SK-N-SH treated with all-trans-retinoic acid at 6 μM for 48 hours (cell line): ENCODE measurements around the gene MT1X.

Source experiments
- ATAC-seq: fragments of 200-7000 bp; cut with Tn5 transposase; 3 replicates; pipeline ENCODE4 v1.9.1; 2020; ENCODE audit warnings: mild to moderate bottlenecking, moderate library complexity
- ARNTL ChIP-seq: fragments of 450-650 bp; formaldehyde crosslinking; IDR thresholded peaks from 2 replicates; pipeline ENCODE4 v1.5.0; 2020; ENCODE audit warnings: low read depth, mild to moderate bottlenecking, moderate library complexity, borderline replicate concordance
- BACH2 ChIP-seq: fragments of 250-450 bp; sonication (Bioruptor Pico); IDR thresholded peaks from 2 replicates; pipeline ENCODE4 v1.9.0; 2021; ENCODE audit warnings: mild to moderate bottlenecking, borderline replicate concordance
- CSDC2 ChIP-seq: fragments of 250-450 bp; sonication (Bioruptor Pico); IDR thresholded peaks from 2 replicates; pipeline ENCODE4 v1.5.0; 2020; ENCODE audit warnings: mild to moderate bottlenecking, moderate library complexity
- CSRNP3 ChIP-seq: fragments of 250-450 bp; sonication (Bioruptor Pico); IDR thresholded peaks from 2 replicates; pipeline ENCODE4 v1.5.1; 2021; ENCODE audit warnings: mild to moderate bottlenecking, moderate library complexity
- GLIS3 ChIP-seq: fragments of 250-450 bp; sonication (Bioruptor Pico); IDR thresholded peaks from 2 replicates; pipeline ENCODE4 v1.5.0; 2020; ENCODE audit warnings: mild to moderate bottlenecking, moderate library complexity
- ISL1 ChIP-seq: fragments of 250-450 bp; sonication (Bioruptor Pico); IDR thresholded peaks from 2 replicates; pipeline ENCODE4 v2.1.2; 2022; ENCODE audit warnings: mild to moderate bottlenecking, moderate library complexity
- PATZ1 ChIP-seq: fragments of 250-450 bp; sonication (Bioruptor Pico); IDR thresholded peaks from 2 replicates; pipeline ENCODE4 v1.8.0; 2020; ENCODE audit warnings: mild to moderate bottlenecking, moderate library complexity, borderline replicate concordance
- POU6F1 ChIP-seq: fragments of 250-450 bp; sonication (Bioruptor Pico); IDR thresholded peaks from 2 replicates; pipeline ENCODE4 v1.8.0; 2021; ENCODE audit warnings: low read depth, mild to moderate bottlenecking, moderate library complexity, borderline replicate concordance
- PPARA ChIP-seq: fragments of 250-450 bp; sonication (Bioruptor Pico); IDR thresholded peaks from 2 replicates; pipeline ENCODE4 v1.5.0; 2020; ENCODE audit warnings: mild to moderate bottlenecking, borderline replicate concordance
- RARB ChIP-seq: fragments of 250-450 bp; sonication (Bioruptor Pico); IDR thresholded peaks from 2 replicates; pipeline ENCODE4 v1.8.0; 2021; ENCODE audit warnings: mild to moderate bottlenecking, moderate library complexity
- TCF4 ChIP-seq: fragments of 250-450 bp; sonication (Bioruptor Pico); IDR thresholded peaks from 2 replicates; pipeline ENCODE4 v1.8.0; 2021; ENCODE audit warnings: mild to moderate bottlenecking, moderate library complexity, borderline replicate concordance
- TOX ChIP-seq: fragments of 250-450 bp; sonication (Bioruptor Pico); IDR thresholded peaks from 2 replicates; pipeline ENCODE4 v1.8.0; 2021; ENCODE audit warnings: mild to moderate bottlenecking, moderate library complexity, borderline replicate concordance
- TSHZ2 ChIP-seq: fragments of 250-450 bp; sonication (Bioruptor Pico); IDR thresholded peaks from 2 replicates; pipeline ENCODE4 v1.5.0; 2020; ENCODE audit warnings: mild to moderate bottlenecking, moderate library complexity
- ZFP3 ChIP-seq: fragments of 250-450 bp; sonication (Bioruptor Pico); IDR thresholded peaks from 2 replicates; pipeline ENCODE4 v1.5.0; 2020; ENCODE audit warnings: mild to moderate bottlenecking, moderate library complexity
- ZFP30 ChIP-seq: fragments of 450-650 bp; formaldehyde crosslinking; IDR thresholded peaks from 2 replicates; pipeline ENCODE4 v1.5.0; 2022; ENCODE audit warnings: mild to moderate bottlenecking, moderate library complexity
- ZNF565 ChIP-seq: fragments of 450-650 bp; formaldehyde crosslinking; conservative IDR thresholded peaks from 2 replicates; pipeline ENCODE4 v1.5.0; 2020; ENCODE audit warnings: low read depth, mild to moderate bottlenecking, moderate library complexity
- ZNF8 ChIP-seq: fragments of 450-650 bp; formaldehyde crosslinking; IDR thresholded peaks from 2 replicates; pipeline ENCODE4 v1.5.0; 2020; ENCODE audit warnings: mild to moderate bottlenecking, moderate library complexity
- TF ChIP-seq, protein P1 (sequence below): fragments of 250-450 bp; sonication (Bioruptor Pico); IDR thresholded peaks from 2 replicates; pipeline ENCODE4 v1.5.1; 2020; ENCODE audit warnings: low read depth, mild to moderate bottlenecking, moderate library complexity

Gene MT1X

DNA sequence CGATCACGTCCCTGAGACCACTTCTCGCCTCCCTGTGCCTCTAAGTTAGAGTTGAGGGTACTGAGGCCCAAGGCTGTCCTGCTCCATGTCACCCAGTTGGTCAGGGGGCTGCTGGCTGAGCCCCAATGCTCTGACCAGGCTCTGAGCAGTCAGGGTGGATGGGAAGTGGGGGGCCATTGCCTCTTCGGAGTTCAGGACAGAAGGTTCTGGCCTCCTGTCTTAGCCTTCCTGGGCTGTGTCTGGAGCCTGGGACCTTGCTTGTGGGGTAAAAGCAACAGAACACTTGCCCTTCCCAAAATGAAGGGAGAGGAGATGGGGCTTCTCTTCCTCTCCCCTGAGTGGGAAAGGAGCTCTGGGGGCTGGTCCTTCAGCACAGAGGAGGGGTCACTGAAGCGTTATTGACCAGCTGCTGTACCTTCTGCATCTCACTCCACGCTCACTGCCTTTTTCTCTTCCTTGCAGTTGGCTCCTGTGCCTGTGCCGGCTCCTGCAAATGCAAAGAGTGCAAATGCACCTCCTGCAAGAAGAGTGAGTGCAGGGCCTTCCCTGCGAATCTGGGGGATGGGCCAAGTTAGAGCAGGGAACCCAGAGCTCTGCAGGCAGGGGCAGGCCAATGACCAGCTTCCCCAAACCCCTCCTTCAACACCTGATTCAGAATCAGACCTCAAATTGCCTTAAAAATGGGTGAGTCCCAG, 580 bp downstream of the MT1X start:
- TF ChIP-seq GLIS3 (CRISPR knock-in tag) (no peak), TOX (CRISPR knock-in tag) (no peak)
- TF ChIP-seq, all 23 proteins: peak for 0
- ATAC-seq, result peak; percentile 14

- ATAC-seq, result no peak
- no peak for TF ChIP-seq CSRNP3 (CRISPR knock-in tag)
- no peak for TF ChIP-seq BACH2 (CRISPR knock-in tag)
- no peak for TF ChIP-seq PATZ1 (CRISPR knock-in tag)
- TF ChIP-seq TOX (CRISPR knock-in tag), result no peak
Observed at GRCh38 chr16:56683424-56684172, 1.3 kb downstream of the MT1X start.

DNA sequence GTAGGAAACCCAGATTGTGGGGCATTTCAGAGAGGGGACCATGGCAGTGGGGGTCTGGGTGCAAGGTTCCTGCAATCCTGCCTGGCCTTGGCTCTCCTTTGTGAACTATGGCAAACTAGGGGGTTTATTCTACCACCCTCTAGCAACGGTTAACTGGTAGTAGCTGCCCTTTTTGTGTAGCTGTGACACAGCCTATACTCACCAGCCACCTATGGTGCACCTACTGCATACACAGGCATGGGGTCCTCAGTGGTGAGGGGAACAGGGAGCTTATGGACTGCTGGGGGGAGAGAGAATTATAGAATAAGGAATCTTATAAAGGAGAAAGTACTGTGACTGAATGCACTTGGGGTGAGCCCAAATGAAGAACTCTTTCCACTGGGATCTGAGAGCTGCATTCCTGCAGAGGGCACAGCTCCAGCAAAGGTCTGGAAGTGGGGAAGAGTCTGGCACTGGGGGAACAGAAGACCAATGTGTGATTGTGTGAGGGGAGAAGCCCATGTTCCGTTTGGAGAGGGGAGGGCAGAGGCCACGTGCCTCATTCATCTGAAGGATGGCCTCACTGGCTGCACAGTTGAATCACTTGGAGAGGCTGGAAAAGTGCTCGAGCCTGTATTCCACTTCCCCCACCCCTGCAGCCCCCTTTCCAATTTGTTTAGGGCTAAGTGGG, 2.1 kb downstream of the MT1X start:
- no peak for TF ChIP-seq RARB (CRISPR knock-in tag)
- TF ChIP-seq TSHZ2 (CRISPR knock-in tag), result no peak
- no peak for TF ChIP-seq CSDC2
- no peak for TF ChIP-seq CSRNP3 (CRISPR knock-in tag)
- no peak for TF ChIP-seq ARNTL (CRISPR knock-in tag)
- TF ChIP-seq POU6F1, result no peak
- TF ChIP-seq BACH2 (CRISPR knock-in tag), result no peak
- no peak for TF ChIP-seq ZFP3
- TF ChIP-seq GLIS3 (CRISPR knock-in tag), result no peak
- TF ChIP-seq ZFP30 (CRISPR knock-in tag), result no peak
- no peak for TF ChIP-seq ISL1
- no peak for TF ChIP-seq PPARA
- no peak for TF ChIP-seq TCF4 (CRISPR knock-in tag)
- TF ChIP-seq, protein P1, sequence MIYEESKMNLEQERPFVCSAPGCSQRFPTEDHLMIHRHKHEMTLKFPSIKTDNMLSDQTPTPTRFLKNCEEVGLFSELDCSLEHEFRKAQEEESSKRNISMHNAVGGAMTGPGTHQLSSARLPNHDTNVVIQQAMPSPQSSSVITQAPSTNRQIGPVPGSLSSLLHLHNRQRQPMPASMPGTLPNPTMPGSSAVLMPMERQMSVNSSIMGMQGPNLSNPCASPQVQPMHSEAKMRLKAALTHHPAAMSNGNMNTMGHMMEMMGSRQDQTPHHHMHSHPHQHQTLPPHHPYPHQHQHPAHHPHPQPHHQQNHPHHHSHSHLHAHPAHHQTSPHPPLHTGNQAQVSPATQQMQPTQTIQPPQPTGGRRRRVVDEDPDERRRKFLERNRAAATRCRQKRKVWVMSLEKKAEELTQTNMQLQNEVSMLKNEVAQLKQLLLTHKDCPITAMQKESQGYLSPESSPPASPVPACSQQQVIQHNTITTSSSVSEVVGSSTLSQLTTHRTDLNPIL (CRISPR knock-in tag), result no peak
- no peak for TF ChIP-seq ZNF565 (CRISPR knock-in tag)
- TF ChIP-seq TOX (CRISPR knock-in tag), result no peak
- TF ChIP-seq ZNF8, result no peak
- ATAC-seq, result no peak
